A549 (cell line): Measurements from ENCODE around the gene MTX3. TPM values are rescaled to one million over a fixed set of nuclear protein-coding genes. Genes with fewer than 3 reads are reported as not detected.

Source experiments
- CEBPB ChIP-seq, 2 experiments: fragments of >200 bp in 1 of 2; sonication (Bioruptor Twin) in 1 of 2; formaldehyde crosslinking in 1 of 2; IDR thresholded peaks; 2 replicates each; pipeline ENCODE4 v1.6.1; 2012 to 2016
- CTCF ChIP-seq: fragments of >200 bp; sonication (Bioruptor Twin); formaldehyde crosslinking; IDR thresholded peaks from 3 replicates; pipeline ENCODE4 v1.5.1; 2016
- EHF ChIP-seq: fragments of 250-450 bp; sonication (Bioruptor Pico); IDR thresholded peaks from 2 replicates; pipeline ENCODE4 v1.5.0; 2020; ENCODE audit warnings: mild to moderate bottlenecking
- EHMT2 ChIP-seq: fragments of 200-600 bp; sonication (generic); IDR thresholded peaks from 2 replicates; pipeline ENCODE4 v1.6.1; 2016; ENCODE audit warnings: antibody characterized with exemption, low read depth, mild to moderate bottlenecking, moderate library complexity
- EP300 ChIP-seq, 2 experiments: fragments of >200 bp; sonication (Bioruptor Twin); formaldehyde crosslinking; IDR thresholded peaks; 2 replicates in 1 of 2; 3 replicates in 1 of 2; pipeline ENCODE4 v1.6.1; 2016 to 2017
- ESRRA ChIP-seq: fragments of 150-350 bp; IDR thresholded peaks from 2 replicates; pipeline ENCODE4 v1.6.1; 2014; ENCODE audit warnings: mild to moderate bottlenecking, low read length, borderline replicate concordance
- FOSB ChIP-seq: fragments of 250-450 bp; sonication (Bioruptor Pico); IDR thresholded peaks from 2 replicates; pipeline ENCODE4 v1.5.0; 2020; ENCODE audit warnings: mild to moderate bottlenecking, moderate library complexity
- HEYL ChIP-seq: fragments of 250-450 bp; sonication (Bioruptor Pico); IDR thresholded peaks from 2 replicates; pipeline ENCODE4 v1.8.0; 2021; ENCODE audit warnings: mild to moderate bottlenecking, moderate library complexity
- HOXB5 ChIP-seq: fragments of 250-450 bp; sonication (Bioruptor Pico); IDR thresholded peaks from 2 replicates; pipeline ENCODE4 v1.5.0; 2020; ENCODE audit warnings: mild to moderate bottlenecking, moderate library complexity
- JUN ChIP-seq, 2 experiments: fragments of >200 bp; sonication (Bioruptor Twin); formaldehyde crosslinking; IDR thresholded peaks; 2 replicates in 1 of 2; 3 replicates in 1 of 2; pipeline ENCODE4 v1.6.1; 2016 to 2017
- KDM1A ChIP-seq: fragments of 200-600 bp; sonication (generic); IDR thresholded peaks from 2 replicates; pipeline ENCODE4 v1.6.1; 2016; ENCODE audit warnings: low read depth, mild to moderate bottlenecking
- KDM5A ChIP-seq: fragments of 200-600 bp; sonication (generic); IDR thresholded peaks from 2 replicates; pipeline ENCODE4 v1.6.1; 2016; ENCODE audit warnings: antibody characterized with exemption, mild to moderate bottlenecking
- MAZ ChIP-seq: fragments of 150-350 bp; IDR thresholded peaks from 2 replicates; pipeline ENCODE4 v1.6.1; 2014; ENCODE audit warnings: antibody characterized with exemption, low read depth, low read length, borderline replicate concordance
- MYC ChIP-seq: IDR thresholded peaks from 2 replicates; pipeline ENCODE4 v1.6.1; 2012; ENCODE audit warnings: mild to moderate bottlenecking, inconsistent platforms, low read length, improper control_type of control experiment, borderline replicate concordance
- NR3C1 ChIP-seq: fragments of >200 bp; sonication (Bioruptor Twin); formaldehyde crosslinking; IDR thresholded peaks from 3 replicates; pipeline ENCODE4 v1.6.1; 2017
- PHF8 ChIP-seq: fragments of 200-600 bp; sonication (generic); IDR thresholded peaks from 2 replicates; pipeline ENCODE4 v1.6.1; 2016; ENCODE audit warnings: low read depth, mild to moderate bottlenecking, antibody characterized with exemption, moderate library complexity, borderline replicate concordance
- POLR2AphosphoS2 ChIP-seq: conservative IDR thresholded peaks from 2 replicates; pipeline ENCODE4 v1.6.1; 2012; ENCODE audit warnings: low read length, improper control_type of control experiment, inconsistent platforms
- RCOR1 ChIP-seq: fragments of 150-350 bp; IDR thresholded peaks from 2 replicates; pipeline ENCODE4 v1.6.1; 2014; ENCODE audit warnings: antibody characterized with exemption, low read length, low read depth
- RFX5 ChIP-seq: fragments of 450-650 bp; IDR thresholded peaks from 2 replicates; pipeline ENCODE4 v1.7.1; 2014; ENCODE audit warnings: antibody characterized with exemption, mild to moderate bottlenecking, moderate library complexity
- RNF2 ChIP-seq: fragments of 200-600 bp; sonication (generic); IDR thresholded peaks from 2 replicates; pipeline ENCODE4 v1.6.1; 2016; ENCODE audit warnings: low read depth, mild to moderate bottlenecking, antibody characterized with exemption, moderate library complexity, borderline replicate concordance
- SMC3 ChIP-seq: fragments of >200 bp; sonication (Bioruptor Twin); formaldehyde crosslinking; IDR thresholded peaks from 3 replicates; pipeline ENCODE4 v1.6.1; 2018; ENCODE audit warnings: inconsistent platforms
- ZC3H11A ChIP-seq: fragments of 450-650 bp; IDR thresholded peaks from 2 replicates; pipeline ENCODE4 v1.6.1; 2014; ENCODE audit warnings: antibody characterized with exemption, mild to moderate bottlenecking
- ZFP36 ChIP-seq: fragments of 450-650 bp; IDR thresholded peaks from 2 replicates; pipeline ENCODE4 v1.6.1; 2014; ENCODE audit warnings: borderline replicate concordance; ENCODE audit not compliant: partially characterized antibody
- ZSCAN20 ChIP-seq: fragments of 250-450 bp; sonication (Bioruptor Pico); IDR thresholded peaks from 2 replicates; pipeline ENCODE4 v1.8.0; 2022; ENCODE audit warnings: mild to moderate bottlenecking, moderate library complexity
- polyA plus RNA-seq, 4 experiments: library from polyadenylated mRNA; depleted of rRNA in 3 of 4; stranded (reverse); fragments of >200 nt; fragmentation: RNase III in 1 of 4; extraction: RNeasy Plus Mini Kit Qiagen cat#74134 plus additional on column Dnase treatment in 1 of 4; gene quantifications; 2 replicates in 3 of 4; 3 replicates in 1 of 4; pipeline ENCODE4 v1.2.3, GENCODE V29; 2011 to 2017
- TF ChIP-seq, protein P1 (sequence below): fragments of >200 bp; sonication (Bioruptor Twin); formaldehyde crosslinking; IDR thresholded peaks from 3 replicates; pipeline ENCODE4 v1.6.1; 2016
- TF ChIP-seq, protein P2 (sequence below): fragments of 250-450 bp; sonication (Bioruptor Pico); IDR thresholded peaks from 2 replicates; pipeline ENCODE4 v1.5.0; 2021; ENCODE audit warnings: mild to moderate bottlenecking, moderate library complexity, borderline replicate concordance

The MTX3 gene
- polyA plus RNA-seq, 2 of the 4 experiments (the other 2 are of a cell fraction) = 7.4 to 19.1 TPM

DNA sequence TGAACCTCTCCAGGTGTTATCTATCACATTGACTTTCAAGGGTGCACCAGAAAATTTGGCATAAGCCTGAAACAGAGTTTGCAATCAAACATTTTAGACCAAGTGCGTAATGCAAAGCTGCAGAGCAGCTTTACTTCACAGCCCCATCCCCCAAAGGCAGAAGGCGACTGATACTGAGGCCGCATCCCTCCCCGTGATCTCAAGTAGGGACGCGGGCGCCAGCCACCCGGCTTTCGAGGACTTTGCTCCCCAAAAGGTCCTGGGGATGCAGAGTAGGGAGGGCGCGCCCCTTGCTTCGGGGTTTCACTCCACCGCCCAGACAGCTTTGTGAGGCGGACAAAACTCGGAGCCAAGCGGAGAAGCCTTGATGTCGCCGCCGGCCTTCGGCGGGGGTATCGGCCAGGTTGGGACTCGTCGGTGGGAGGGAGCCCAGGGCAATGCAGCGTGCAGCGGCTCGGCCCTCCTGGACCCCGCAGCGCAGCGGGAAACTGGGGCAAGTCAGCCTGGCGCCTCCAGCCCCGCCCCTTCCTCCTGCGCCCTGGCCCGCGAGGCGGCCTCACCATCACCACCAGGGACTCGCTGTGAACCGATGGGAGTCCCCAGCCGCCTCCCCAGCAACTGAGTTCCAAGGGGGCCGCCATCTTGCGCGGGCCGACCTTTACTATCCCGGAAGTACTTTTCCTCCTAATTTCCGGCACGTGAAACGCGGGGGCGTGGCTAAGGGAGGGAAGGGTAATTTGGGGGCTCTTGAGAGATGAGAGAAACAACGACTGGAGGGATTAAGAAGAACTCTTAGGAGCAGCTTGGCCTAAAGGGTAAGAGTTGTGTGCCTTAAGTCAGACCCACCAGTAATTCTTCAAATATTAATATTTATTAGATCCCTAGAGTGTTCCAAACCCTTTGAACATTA lies at the start of gene MTX3 (continued):
- no peak for TF ChIP-seq HEYL (CRISPR knock-in tag)
- TF ChIP-seq CTCF = no peak
- TF ChIP-seq NR3C1 = no peak
- no peak for TF ChIP-seq RFX5
- TF ChIP-seq RNF2 = no peak
- TF ChIP-seq ZC3H11A = no peak
- TF ChIP-seq KDM1A = no peak
- TF ChIP-seq, protein P1, sequence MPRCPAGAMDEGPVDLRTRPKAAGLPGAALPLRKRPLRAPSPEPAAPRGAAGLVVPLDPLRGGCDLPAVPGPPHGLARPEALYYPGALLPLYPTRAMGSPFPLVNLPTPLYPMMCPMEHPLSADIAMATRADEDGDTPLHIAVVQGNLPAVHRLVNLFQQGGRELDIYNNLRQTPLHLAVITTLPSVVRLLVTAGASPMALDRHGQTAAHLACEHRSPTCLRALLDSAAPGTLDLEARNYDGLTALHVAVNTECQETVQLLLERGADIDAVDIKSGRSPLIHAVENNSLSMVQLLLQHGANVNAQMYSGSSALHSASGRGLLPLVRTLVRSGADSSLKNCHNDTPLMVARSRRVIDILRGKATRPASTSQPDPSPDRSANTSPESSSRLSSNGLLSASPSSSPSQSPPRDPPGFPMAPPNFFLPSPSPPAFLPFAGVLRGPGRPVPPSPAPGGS = peak; percentile 57; the same call in 2 of the 3 replicates
- TF ChIP-seq ZSCAN20 (CRISPR knock-in tag) = peak; percentile 92
- TF ChIP-seq JUN (IDR thresholded peaks at IDR 0.05) = peak; percentile 27 to 78; a peak in 2 of 5 replicates
- no peak for TF ChIP-seq MAZ
- 0 out of 2 replicates have a peak, but pooled peaks have one; percentile 63 for TF ChIP-seq HOXB5 (CRISPR knock-in tag)
- 0 out of 2 replicates have a peak, but pooled peaks have one; percentile 78 for TF ChIP-seq EHF
- no peak for TF ChIP-seq MYC
- no peak for TF ChIP-seq CEBPB (IDR thresholded peaks at IDR 0.05)
- no peak for TF ChIP-seq FOSB (CRISPR knock-in tag)
- TF ChIP-seq POLR2AphosphoS2 = no peak
- TF ChIP-seq EP300 (IDR thresholded peaks at IDR 0.05) = no peak
- peak; percentile 83 for TF ChIP-seq EHMT2
- no peak for TF ChIP-seq RCOR1
- TF ChIP-seq PHF8 = peak; percentile 99
- TF ChIP-seq, protein P2, sequence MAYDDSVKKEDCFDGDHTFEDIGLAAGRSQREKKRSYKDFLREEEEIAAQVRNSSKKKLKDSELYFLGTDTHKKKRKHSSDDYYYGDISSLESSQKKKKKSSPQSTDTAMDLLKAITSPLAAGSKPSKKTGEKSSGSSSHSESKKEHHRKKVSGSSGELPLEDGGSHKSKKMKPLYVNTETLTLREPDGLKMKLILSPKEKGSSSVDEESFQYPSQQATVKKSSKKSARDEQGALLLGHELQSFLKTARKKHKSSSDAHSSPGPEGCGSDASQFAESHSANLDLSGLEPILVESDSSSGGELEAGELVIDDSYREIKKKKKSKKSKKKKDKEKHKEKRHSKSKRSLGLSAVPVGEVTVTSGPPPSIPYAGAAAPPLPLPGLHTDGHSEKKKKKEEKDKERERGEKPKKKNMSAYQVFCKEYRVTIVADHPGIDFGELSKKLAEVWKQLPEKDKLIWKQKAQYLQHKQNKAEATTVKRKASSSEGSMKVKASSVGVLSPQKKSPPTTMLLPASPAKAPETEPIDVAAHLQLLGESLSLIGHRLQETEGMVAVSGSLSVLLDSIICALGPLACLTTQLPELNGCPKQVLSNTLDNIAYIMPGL (CRISPR knock-in tag) = no peak
- no peak for TF ChIP-seq SMC3
- peak; percentile 96 for TF ChIP-seq KDM5A
- no peak for TF ChIP-seq ESRRA
- no peak for TF ChIP-seq ZFP36
- TF ChIP-seq, all 56 proteins: peak for 15
